Neural cell (in vitro differentiated cells): ENCODE data around the gene RESF1. TPM values are rescaled to one million over a fixed set of nuclear protein-coding genes. Genes with fewer than 3 reads are reported as not detected.

Experiments
- H2AFZ ChIP-seq: fragments of 200-600, 300-800 bp; sonication (generic), shearing (Covaris generic); 2 replicates; pipeline ENCODE4 v1.6.0; 2014; ENCODE audit warnings: low read depth, mild to moderate bottlenecking, antibody characterized with exemption, low read length, moderate library complexity
- H3F3A ChIP-seq: fragments of 200-600 bp; shearing (Covaris generic); 2 replicates; pipeline ENCODE4 v1.6.1; 2016; ENCODE audit warnings: mild to moderate bottlenecking, moderate library complexity, mixed read lengths, antibody characterized with exemption, low read length; ENCODE audit not compliant: insufficient read depth, poor library complexity, severe bottlenecking
- H3K27ac ChIP-seq: fragments of 200-600, 300-800 bp; sonication (generic), shearing (Covaris generic); 2 replicates; pipeline ENCODE4 v1.5.1; 2014; ENCODE audit warnings: mild to moderate bottlenecking, low read length, moderate library complexity
- H3K27me3 ChIP-seq: fragments of 300-800, 200-600 bp; sonication (generic), shearing (Covaris generic); 2 replicates; pipeline ENCODE4 v1.6.0; 2014; ENCODE audit warnings: mild to moderate bottlenecking, low read depth, low read length, moderate library complexity; ENCODE audit not compliant: insufficient read depth
- H3K36me3 ChIP-seq: fragments of 300-800, 200-600 bp; sonication (generic), shearing (Covaris generic); 2 replicates; pipeline ENCODE4 v1.5.1; 2014; ENCODE audit warnings: mild to moderate bottlenecking, antibody characterized with exemption, low read length, moderate library complexity; ENCODE audit not compliant: insufficient read depth
- H3K4me2 ChIP-seq: fragments of 300-800, 200-600 bp; sonication (generic), shearing (Covaris generic); 2 replicates; pipeline ENCODE4 v1.6.0; 2014; ENCODE audit warnings: mild to moderate bottlenecking, low read length
- H3K4me3 ChIP-seq: fragments of 300-800, 200-600 bp; sonication (generic), shearing (Covaris generic); 2 replicates; pipeline ENCODE4 v1.5.1; 2014; ENCODE audit warnings: mild to moderate bottlenecking, low read length, moderate library complexity
- H3K79me2 ChIP-seq: fragments of 200-600 bp; shearing (Covaris generic); replicated peaks from 2 replicates; pipeline ENCODE4 v1.6.0; 2014; ENCODE audit warnings: mild to moderate bottlenecking, low read length, moderate library complexity; ENCODE audit not compliant: insufficient read depth
- H3K9ac ChIP-seq: fragments of 300-800, 200-600 bp; sonication (generic), shearing (Covaris generic); 2 replicates; pipeline ENCODE4 v1.6.1; 2016; ENCODE audit warnings: mild to moderate bottlenecking, low read length, mixed read lengths
- H3K9me2 ChIP-seq: fragments of 200-600 bp; shearing (Covaris generic); 2 replicates; pipeline ENCODE4 v1.6.1; 2016; ENCODE audit warnings: mild to moderate bottlenecking, low read length, mixed read lengths; ENCODE audit not compliant: insufficient read depth
- H3K9me3 ChIP-seq: fragments of 200-600, 300-800 bp; sonication (generic), shearing (Covaris generic); 2 replicates; pipeline ENCODE4 v1.6.1; 2016; ENCODE audit warnings: mild to moderate bottlenecking, mixed run types, low read length, moderate library complexity, mixed read lengths
- H4K20me1 ChIP-seq: fragments of 200-600 bp; shearing (Covaris generic); 2 replicates; pipeline ENCODE4 v1.6.1; 2016; ENCODE audit warnings: mild to moderate bottlenecking, mixed run types; ENCODE audit not compliant: insufficient read depth
- EP300 ChIP-seq: fragments of 450-650 bp; conservative IDR thresholded peaks from 2 replicates; pipeline ENCODE4 v1.6.1; 2014; ENCODE audit warnings: antibody characterized with exemption, mild to moderate bottlenecking, moderate library complexity; ENCODE audit not compliant: poor library complexity, severe bottlenecking
- EZH2 ChIP-seq: fragments of 200-600, 300-800 bp; shearing (Covaris generic), sonication (generic); IDR thresholded peaks from 2 replicates; pipeline ENCODE4 v1.6.1; 2014; ENCODE audit warnings: antibody characterized with exemption, low read length, borderline replicate concordance, mild to moderate bottlenecking; ENCODE audit not compliant: insufficient read depth, poor library complexity, severe bottlenecking
- MXI1 ChIP-seq: fragments of 450-650 bp; conservative IDR thresholded peaks from 2 replicates; pipeline ENCODE4 v1.6.1; 2014; ENCODE audit warnings: antibody characterized with exemption, mild to moderate bottlenecking; ENCODE audit not compliant: poor library complexity, severe bottlenecking
- POLR2AphosphoS5 ChIP-seq: IDR thresholded peaks from 2 replicates; pipeline ENCODE4 v1.6.1; 2012
- RAD21 ChIP-seq: fragments of 450-650 bp; conservative IDR thresholded peaks from 2 replicates; pipeline ENCODE4 v1.6.1; 2014; ENCODE audit warnings: antibody characterized with exemption, mild to moderate bottlenecking, moderate library complexity
- SMC3 ChIP-seq: fragments of 450-650 bp; conservative IDR thresholded peaks from 2 replicates; pipeline ENCODE4 v1.6.1; 2014; ENCODE audit warnings: antibody characterized with exemption, mild to moderate bottlenecking, moderate library complexity; ENCODE audit not compliant: poor library complexity
- TAF1 ChIP-seq: IDR thresholded peaks from 2 replicates; pipeline ENCODE4 v1.6.1; 2012; ENCODE audit warnings: low read depth
- polyA plus RNA-seq: library from polyadenylated mRNA; depleted of rRNA; stranded (reverse); fragments of >200 nt; gene quantifications from 2 replicates; pipeline ENCODE4 v1.2.3, GENCODE V29; 2014
- TF ChIP-seq, protein P1 (sequence below): IDR thresholded peaks from 2 replicates; pipeline ENCODE4 v1.6.1; 2012; ENCODE audit warnings: borderline replicate concordance
- TF ChIP-seq, protein P2 (sequence below): fragments of 450-650 bp; IDR thresholded peaks from 2 replicates; pipeline ENCODE4 v1.5.1; 2014; ENCODE audit warnings: antibody characterized with exemption, mild to moderate bottlenecking, moderate library complexity; ENCODE audit not compliant: poor library complexity, severe bottlenecking

Gene RESF1
- polyA plus RNA-seq, 1 donor from 2014 or later, result 37.0 TPM

DNA sequence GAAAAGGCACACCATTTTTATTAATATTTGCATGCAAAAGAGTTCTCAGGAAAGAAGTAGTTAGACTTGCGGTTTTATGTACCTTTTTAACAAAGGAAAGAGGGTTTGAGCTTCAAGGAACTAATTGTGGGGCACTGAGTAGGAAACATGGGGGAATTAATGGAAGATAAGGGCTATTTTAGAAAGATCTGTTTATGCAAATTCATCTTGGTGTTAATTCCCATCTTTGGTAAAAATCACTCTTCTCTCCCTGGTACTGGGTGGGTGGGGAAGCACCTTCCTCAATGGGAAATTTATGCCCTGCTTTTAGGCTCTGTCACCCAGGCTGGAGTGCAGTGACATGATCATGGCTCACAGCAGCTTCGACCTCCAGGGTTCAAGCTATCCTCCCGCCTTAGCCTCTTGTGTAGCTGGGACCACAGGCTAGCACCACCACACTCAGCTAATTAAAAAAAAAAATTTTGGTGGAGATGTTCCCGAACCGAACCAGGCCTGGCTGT, 30.1 kb upstream of the RESF1 start:
- no peaks in the 10 kb centered on the region for H3K9me2 ChIP-seq
- no peaks in the 10 kb centered on the region for H3K79me2 ChIP-seq
- no peaks in the 10 kb centered on the region for H3F3A ChIP-seq
- no peak overlapping the region for H3K9ac ChIP-seq
- H3K27me3 ChIP-seq, result no peaks in the 10 kb centered on the region
- H3K4me3 ChIP-seq, result no peak overlapping the region
- H3K36me3 ChIP-seq, result no peaks in the 10 kb centered on the region
- H3K27ac ChIP-seq, result no peak overlapping the region
- TF ChIP-seq SMC3, result no peak
- TF ChIP-seq, protein P1, sequence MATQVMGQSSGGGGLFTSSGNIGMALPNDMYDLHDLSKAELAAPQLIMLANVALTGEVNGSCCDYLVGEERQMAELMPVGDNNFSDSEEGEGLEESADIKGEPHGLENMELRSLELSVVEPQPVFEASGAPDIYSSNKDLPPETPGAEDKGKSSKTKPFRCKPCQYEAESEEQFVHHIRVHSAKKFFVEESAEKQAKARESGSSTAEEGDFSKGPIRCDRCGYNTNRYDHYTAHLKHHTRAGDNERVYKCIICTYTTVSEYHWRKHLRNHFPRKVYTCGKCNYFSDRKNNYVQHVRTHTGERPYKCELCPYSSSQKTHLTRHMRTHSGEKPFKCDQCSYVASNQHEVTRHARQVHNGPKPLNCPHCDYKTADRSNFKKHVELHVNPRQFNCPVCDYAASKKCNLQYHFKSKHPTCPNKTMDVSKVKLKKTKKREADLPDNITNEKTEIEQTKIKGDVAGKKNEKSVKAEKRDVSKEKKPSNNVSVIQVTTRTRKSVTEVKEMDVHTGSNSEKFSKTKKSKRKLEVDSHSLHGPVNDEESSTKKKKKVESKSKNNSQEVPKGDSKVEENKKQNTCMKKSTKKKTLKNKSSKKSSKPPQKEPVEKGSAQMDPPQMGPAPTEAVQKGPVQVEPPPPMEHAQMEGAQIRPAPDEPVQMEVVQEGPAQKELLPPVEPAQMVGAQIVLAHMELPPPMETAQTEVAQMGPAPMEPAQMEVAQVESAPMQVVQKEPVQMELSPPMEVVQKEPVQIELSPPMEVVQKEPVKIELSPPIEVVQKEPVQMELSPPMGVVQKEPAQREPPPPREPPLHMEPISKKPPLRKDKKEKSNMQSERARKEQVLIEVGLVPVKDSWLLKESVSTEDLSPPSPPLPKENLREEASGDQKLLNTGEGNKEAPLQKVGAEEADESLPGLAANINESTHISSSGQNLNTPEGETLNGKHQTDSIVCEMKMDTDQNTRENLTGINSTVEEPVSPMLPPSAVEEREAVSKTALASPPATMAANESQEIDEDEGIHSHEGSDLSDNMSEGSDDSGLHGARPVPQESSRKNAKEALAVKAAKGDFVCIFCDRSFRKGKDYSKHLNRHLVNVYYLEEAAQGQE, result no peak
- no peak for TF ChIP-seq EP300
- TF ChIP-seq POLR2AphosphoS5, result no peak
- TF ChIP-seq, protein P2, sequence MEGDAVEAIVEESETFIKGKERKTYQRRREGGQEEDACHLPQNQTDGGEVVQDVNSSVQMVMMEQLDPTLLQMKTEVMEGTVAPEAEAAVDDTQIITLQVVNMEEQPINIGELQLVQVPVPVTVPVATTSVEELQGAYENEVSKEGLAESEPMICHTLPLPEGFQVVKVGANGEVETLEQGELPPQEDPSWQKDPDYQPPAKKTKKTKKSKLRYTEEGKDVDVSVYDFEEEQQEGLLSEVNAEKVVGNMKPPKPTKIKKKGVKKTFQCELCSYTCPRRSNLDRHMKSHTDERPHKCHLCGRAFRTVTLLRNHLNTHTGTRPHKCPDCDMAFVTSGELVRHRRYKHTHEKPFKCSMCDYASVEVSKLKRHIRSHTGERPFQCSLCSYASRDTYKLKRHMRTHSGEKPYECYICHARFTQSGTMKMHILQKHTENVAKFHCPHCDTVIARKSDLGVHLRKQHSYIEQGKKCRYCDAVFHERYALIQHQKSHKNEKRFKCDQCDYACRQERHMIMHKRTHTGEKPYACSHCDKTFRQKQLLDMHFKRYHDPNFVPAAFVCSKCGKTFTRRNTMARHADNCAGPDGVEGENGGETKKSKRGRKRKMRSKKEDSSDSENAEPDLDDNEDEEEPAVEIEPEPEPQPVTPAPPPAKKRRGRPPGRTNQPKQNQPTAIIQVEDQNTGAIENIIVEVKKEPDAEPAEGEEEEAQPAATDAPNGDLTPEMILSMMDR, result no peak
- no peak for TF ChIP-seq EZH2
- TF ChIP-seq RAD21, result no peak
- TF ChIP-seq MXI1, result no peak
- TF ChIP-seq TAF1, result no peak
- no peaks in the 10 kb centered on the region for H3K9me3 ChIP-seq
- no peak overlapping the region for H3K4me2 ChIP-seq
- no peak overlapping the region for H2AFZ ChIP-seq
- no peaks in the 10 kb centered on the region for H4K20me1 ChIP-seq

- H3K4me2 ChIP-seq, result no peak overlapping the region
Observed at GRCh38 chr12:31931796-31932715, 27.2 kb upstream of the RESF1 start.

More at GRCh38 chr12:31931796-31932715, 27.2 kb upstream of the RESF1 start:
- no peak overlapping the region for H3K9ac ChIP-seq
- no peaks in the 10 kb centered on the region for H3K79me2 ChIP-seq
- no peaks in the 10 kb centered on the region for H3K9me3 ChIP-seq
- H3K27me3 ChIP-seq, result no peaks in the 10 kb centered on the region
- no peaks in the 10 kb centered on the region for H4K20me1 ChIP-seq
- no peak overlapping the region for H3K27ac ChIP-seq
- no peaks in the 10 kb centered on the region for H3K9me2 ChIP-seq
- H2AFZ ChIP-seq, result no peak overlapping the region
- TF ChIP-seq TAF1 (no peak), MXI1 (no peak), EP300 (no peak), POLR2AphosphoS5 (no peak), RAD21 (no peak), EZH2 (no peak), SMC3 (no peak)
- TF ChIP-seq, protein P2, result no peak
- TF ChIP-seq, protein P1, result no peak
- no peak overlapping the region for H3K4me3 ChIP-seq
- H3F3A ChIP-seq, result no peaks in the 10 kb centered on the region
- H3K36me3 ChIP-seq, result no peaks in the 10 kb centered on the region
